Cerebellar cortex (tissue), 1 donor: ENCODE measurements around the gene ZNF493.

Source experiments
- DNase-seq: peaks from one replicate; pipeline ENCODE4 v3.0.0-alpha.2; 2015; ENCODE audit warnings: low spot score

The ZNF493 gene

GRCh38 chr19:21396893-21397572 lies at the start of gene ZNF493:
TSS of gene ZNF493 (plus strand) at chr19:21397133. CDS start at chr19:21397238, 105 bp downstream.
- DNase-seq = peak; percentile 98

- no peak for DNase-seq
These were observed 44.1 kb upstream of the ZNF493 start for GRCh38 chr19:21352830-21353229.

- peak; percentile 98 for DNase-seq
These were observed 38.0 kb upstream of the ZNF493 start, which contains the start of gene ZNF738 for GRCh38 chr19:21358768-21359451. TSS of gene ZNF738 (plus strand) at chr19:21359000. CDS start at chr19:21359141, 141 bp downstream.

- DNase-seq = no peak
These were observed 34.6 kb upstream of the ZNF493 start for GRCh38 chr19:21362291-21362690.

- DNase-seq = no peak
These were observed 12.9 kb upstream of the ZNF493 start for GRCh38 chr19:21383980-21384582.

GRCh38 chr19:21396121-21396520 lies 812 bp upstream of the ZNF493 start:
- no peak for DNase-seq

- DNase-seq = no peak
These were observed 1.9 kb downstream of the ZNF493 start for GRCh38 chr19:21398851-21399250.

- DNase-seq = no peak
These were observed 5.5 kb downstream of the ZNF493 start for GRCh38 chr19:21402303-21402985.

- no peak for DNase-seq
These were observed 13.2 kb downstream of the ZNF493 start for GRCh38 chr19:21410166-21410565.

- no peak for DNase-seq
These were observed 25.3 kb downstream of the ZNF493 start for GRCh38 chr19:21422244-21422643.

GRCh38 chr19:21423057-21424041 lies 26.4 kb downstream of the ZNF493 start:
- DNase-seq = no peak

GRCh38 chr19:21430675-21431074 lies 33.7 kb downstream of the ZNF493 start:
- DNase-seq = no peak

GRCh38 chr19:21432590-21432989 lies 35.7 kb downstream of the ZNF493 start:
- DNase-seq = no peak

GRCh38 chr19:21434516-21434915 lies 37.6 kb downstream of the ZNF493 start:
- DNase-seq = no peak

- DNase-seq = no peak
These were observed 38.1 kb downstream of the ZNF493 start for GRCh38 chr19:21434967-21435544.

- no peak for DNase-seq
These were observed 42.3 kb downstream of the ZNF493 start for GRCh38 chr19:21439201-21439751.

- no peak for DNase-seq
These were observed 43.4 kb downstream of the ZNF493 start for GRCh38 chr19:21440321-21440720.

GRCh38 chr19:21451187-21451586 lies 54.3 kb downstream of the ZNF493 start:
- DNase-seq = no peak

GRCh38 chr19:21454901-21455300 lies 58.0 kb downstream of the ZNF493 start:
- DNase-seq = no peak

- DNase-seq = no peak
These were observed 63.8 kb downstream of the ZNF493 start for GRCh38 chr19:21460686-21461085.

- no peak for DNase-seq
These were observed 65.6 kb downstream of the ZNF493 start for GRCh38 chr19:21462540-21462939.
